T-helper 2 cell treated with Interferon-gamma antibody and Interleukin-4, amounts not matched to agents 5 μg/mL and 100 μg/mL, for 36 hours (primary cell): ENCODE results near the gene KNDC1.
"Not testable (repeated sequence)": the region's sequence is repeated elsewhere in the genome, so short reads cannot be mapped to it uniquely, and the experiment has no call there.

Experiments
- DNase-seq: peaks from one replicate; pipeline ENCODE4 v3.0.0; 2021; ENCODE audit warnings: low spot score
- H3K27ac Mint-ChIP-seq: one replicate; pipeline ENCODE4 v1.8.0; 2021; ENCODE audit warnings: mild to moderate bottlenecking, mixed read lengths
- H3K27me3 Mint-ChIP-seq: one replicate; pipeline ENCODE4 v1.8.0; 2021; ENCODE audit warnings: low read depth, mixed read lengths
- H3K36me3 Mint-ChIP-seq: one replicate; pipeline ENCODE4 v1.8.0; 2021; ENCODE audit warnings: low read depth, mixed read lengths
- H3K4me1 Mint-ChIP-seq: one replicate; pipeline ENCODE4 v1.8.0; 2021; ENCODE audit warnings: low read depth, mixed read lengths
- H3K4me3 Mint-ChIP-seq: one replicate; pipeline ENCODE4 v1.8.0; 2022; ENCODE audit warnings: mild to moderate bottlenecking, moderate library complexity, mixed read lengths
- H3K9me3 Mint-ChIP-seq: one replicate; pipeline ENCODE4 v1.8.0; 2021; ENCODE audit warnings: mixed read lengths

Gene KNDC1

DNA sequence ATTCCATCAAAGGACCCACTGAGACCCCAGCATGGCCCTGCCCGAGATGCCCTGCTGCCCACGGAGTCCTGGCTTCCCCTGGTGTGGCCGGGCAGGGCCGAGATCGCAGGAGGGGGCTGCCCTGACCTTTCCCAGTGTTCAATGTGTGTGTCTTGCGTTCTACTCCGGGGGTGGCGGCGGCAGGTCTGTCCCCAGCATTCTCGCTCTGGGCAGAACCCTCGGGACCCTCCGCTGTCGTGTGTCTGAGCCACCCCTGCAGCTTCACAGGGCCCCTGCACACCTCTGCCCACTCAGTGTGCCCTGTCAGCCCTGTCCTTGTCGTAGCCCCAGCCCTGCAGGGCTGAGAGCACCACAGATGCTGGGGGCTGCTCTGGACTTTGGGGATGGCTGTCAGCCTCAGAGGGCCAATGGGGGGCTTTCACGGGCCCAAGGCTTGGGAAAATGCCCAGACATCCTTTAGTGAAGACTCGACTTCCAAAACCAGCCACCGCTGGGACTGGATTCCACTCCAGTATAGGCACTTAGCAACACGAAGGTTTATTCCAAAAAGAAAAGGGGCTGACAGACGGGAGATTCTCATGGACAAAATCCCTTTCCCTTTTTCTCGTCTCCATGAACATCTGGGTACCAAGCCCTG lies 30.0 kb upstream of the KNDC1 start:
- Mint-ChIP-seq H3K9me3 (no peaks in the 10 kb centered on the region), H3K4me1 (no peaks in the 10 kb centered on the region), H3K27ac (no peak overlapping the region), H3K36me3 (no peaks in the 10 kb centered on the region), H3K4me3 (no peak overlapping the region), H3K27me3 (peaks cover 2% of the 10 kb centered on the region)
- DNase-seq: no peak

GRCh38 chr10:133130602-133131001 lies 29.4 kb upstream of the KNDC1 start:
- DNase-seq: no peak
- Mint-ChIP-seq H3K36me3 (no peaks in the 10 kb centered on the region), H3K4me1 (no peaks in the 10 kb centered on the region), H3K9me3 (no peaks in the 10 kb centered on the region), H3K27me3 (no peaks in the 10 kb centered on the region), H3K4me3 (no peak overlapping the region), H3K27ac (no peak overlapping the region)

GRCh38 chr10:133131053-133131452 lies 29.0 kb upstream of the KNDC1 start:
- no peak for DNase-seq
- no peaks in the 10 kb centered on the region for H3K9me3 Mint-ChIP-seq
- no peaks in the 10 kb centered on the region for H3K4me1 Mint-ChIP-seq
- no peak overlapping the region for H3K27ac Mint-ChIP-seq
- H3K27me3 Mint-ChIP-seq: no peaks in the 10 kb centered on the region
- H3K36me3 Mint-ChIP-seq: no peaks in the 10 kb centered on the region
- H3K4me3 Mint-ChIP-seq: no peak overlapping the region

DNA sequence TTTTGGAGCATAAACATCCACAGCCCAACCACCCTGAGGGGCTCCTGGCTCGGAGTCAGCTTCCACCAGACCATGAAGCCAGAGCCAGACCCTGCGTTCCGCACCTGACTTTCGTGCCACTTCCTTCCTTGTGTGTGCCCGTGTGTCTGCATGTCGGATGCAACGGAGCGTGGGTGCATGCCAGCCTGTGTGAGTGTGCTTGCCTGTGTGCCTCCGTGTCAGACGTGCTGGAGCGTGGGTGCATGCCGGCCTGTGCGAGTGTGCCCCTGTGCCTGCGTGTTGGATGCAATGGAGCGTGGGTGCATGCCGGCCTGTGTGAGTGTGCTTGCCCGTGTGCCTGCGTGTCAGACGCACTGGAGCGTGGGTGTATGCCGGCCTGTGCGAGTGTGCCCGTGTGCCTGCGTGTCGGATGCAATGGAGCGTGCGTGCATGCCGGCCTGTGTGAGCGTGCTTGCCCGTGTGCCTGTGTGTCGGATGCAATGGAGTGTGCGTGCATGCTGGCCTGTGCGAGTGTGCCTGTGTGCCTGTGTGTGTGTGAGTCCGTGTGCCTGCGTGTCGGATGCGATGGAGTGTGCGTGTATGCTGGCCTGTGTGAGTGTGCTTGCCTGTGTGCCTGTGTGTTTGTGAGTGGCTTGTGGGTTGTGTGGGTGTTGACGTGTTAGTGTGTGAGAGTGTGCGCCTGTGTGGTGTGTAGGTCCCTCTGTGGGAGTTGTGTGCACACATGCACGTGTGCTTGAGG lies 28.1 kb upstream of the KNDC1 start:
- no peak overlapping the region for H3K27ac Mint-ChIP-seq
- no peaks in the 10 kb centered on the region for H3K27me3 Mint-ChIP-seq
- no peaks in the 10 kb centered on the region for H3K36me3 Mint-ChIP-seq
- no peak overlapping the region for H3K4me3 Mint-ChIP-seq
- DNase-seq: no peak
- H3K9me3 Mint-ChIP-seq: no peaks in the 10 kb centered on the region
- H3K4me1 Mint-ChIP-seq: no peaks in the 10 kb centered on the region

DNA sequence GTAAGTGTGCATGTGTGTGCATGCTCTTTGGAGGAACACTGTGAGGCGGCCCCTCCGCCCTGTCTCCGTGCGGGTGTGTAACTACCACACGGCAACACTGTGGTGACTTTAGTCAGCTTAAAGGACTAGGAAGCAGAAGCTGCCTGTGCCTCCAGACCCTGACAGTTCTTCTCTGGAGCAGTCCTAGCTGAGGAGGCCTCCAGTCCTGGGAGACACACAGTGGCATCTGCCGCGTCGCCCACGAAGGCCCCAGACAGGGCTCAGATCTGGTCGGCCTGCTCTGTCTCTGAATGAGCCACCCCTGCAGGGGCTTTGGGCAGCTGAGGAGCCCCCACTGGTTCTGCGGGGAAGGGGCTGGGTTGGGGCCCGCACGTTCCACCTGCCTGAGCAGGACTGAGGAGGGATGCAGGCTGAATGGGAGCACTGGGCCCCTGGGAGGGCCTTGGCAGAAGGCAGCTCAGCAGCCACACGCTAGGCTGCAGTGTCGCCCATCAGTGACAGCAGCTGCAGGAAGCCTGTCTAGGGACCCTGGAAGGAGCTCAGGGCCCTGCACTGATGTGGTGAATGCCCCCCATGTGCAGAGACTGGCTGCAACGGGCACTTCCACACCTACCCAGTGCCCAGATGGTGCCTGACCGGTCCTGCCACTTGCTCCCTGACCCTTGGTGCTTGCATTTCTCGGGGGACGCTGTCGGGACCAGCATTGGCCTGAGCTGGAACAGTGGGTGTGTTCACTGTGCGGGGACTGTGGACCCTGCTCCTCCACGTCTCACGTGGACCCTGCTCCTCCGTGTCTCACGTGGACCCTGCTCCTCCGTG lies 27.3 kb upstream of the KNDC1 start:
- Mint-ChIP-seq H3K36me3 (no peaks in the 10 kb centered on the region), H3K27me3 (no peaks in the 10 kb centered on the region), H3K27ac (no peak overlapping the region), H3K4me3 (no peak overlapping the region), H3K4me1 (no peaks in the 10 kb centered on the region), H3K9me3 (no peaks in the 10 kb centered on the region)
- DNase-seq: no peak

GRCh38 chr10:133133471-133134231 lies 26.4 kb upstream of the KNDC1 start:
- H3K27ac Mint-ChIP-seq: no peak overlapping the region
- no peaks in the 10 kb centered on the region for H3K4me1 Mint-ChIP-seq
- H3K36me3 Mint-ChIP-seq: no peaks in the 10 kb centered on the region
- H3K9me3 Mint-ChIP-seq: no peaks in the 10 kb centered on the region
- H3K27me3 Mint-ChIP-seq: no peaks in the 10 kb centered on the region
- no peak for DNase-seq
- H3K4me3 Mint-ChIP-seq: no peak overlapping the region

GRCh38 chr10:133134411-133135115 lies 25.5 kb upstream of the KNDC1 start:
- no peak for DNase-seq
- H3K27ac Mint-ChIP-seq: no peak overlapping the region
- no peaks in the 10 kb centered on the region for H3K36me3 Mint-ChIP-seq
- H3K4me1 Mint-ChIP-seq: no peaks in the 10 kb centered on the region
- H3K4me3 Mint-ChIP-seq: no peak overlapping the region
- H3K27me3 Mint-ChIP-seq: no peaks in the 10 kb centered on the region
- no peaks in the 10 kb centered on the region for H3K9me3 Mint-ChIP-seq

GRCh38 chr10:133135116-133135465 lies 24.9 kb upstream of the KNDC1 start:
- Mint-ChIP-seq H3K4me3 (no peak overlapping the region), H3K27me3 (no peaks in the 10 kb centered on the region), H3K36me3 (no peaks in the 10 kb centered on the region), H3K9me3 (no peaks in the 10 kb centered on the region), H3K4me1 (no peaks in the 10 kb centered on the region), H3K27ac (no peak overlapping the region)
- DNase-seq: no peak

GRCh38 chr10:133137486-133138145 lies 22.4 kb upstream of the KNDC1 start:
- not testable (repeated sequence) for H3K36me3 Mint-ChIP-seq, H3K4me1 Mint-ChIP-seq, DNase-seq, H3K27ac Mint-ChIP-seq, H3K9me3 Mint-ChIP-seq, H3K4me3 Mint-ChIP-seq, H3K27me3 Mint-ChIP-seq

DNA sequence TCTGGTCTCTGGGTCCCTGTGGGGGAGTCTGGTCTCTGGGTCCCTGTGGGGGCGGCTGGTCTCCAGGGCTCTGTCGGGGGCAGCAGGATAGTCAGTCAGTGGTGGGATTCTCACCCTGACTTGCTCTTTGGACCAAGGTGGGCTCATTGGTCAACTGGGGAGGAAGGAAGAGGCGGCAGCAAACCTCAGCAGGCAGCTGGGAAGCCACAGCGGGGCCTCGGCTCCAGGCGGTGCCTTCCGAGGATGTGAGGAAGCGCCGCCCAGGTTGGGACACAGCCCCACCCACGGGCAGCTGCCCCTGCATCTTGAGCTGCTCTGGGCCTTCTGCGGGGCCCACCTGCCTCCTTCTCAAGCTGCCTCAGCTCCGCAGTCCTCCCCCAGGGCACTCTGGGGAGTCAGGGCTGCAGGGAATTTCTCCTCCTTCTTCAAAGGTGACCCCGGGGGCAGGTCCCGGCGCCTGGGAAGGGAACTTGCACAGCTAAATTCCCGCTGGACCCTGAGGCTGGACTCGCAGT lies 20.4 kb upstream of the KNDC1 start:
- no peak overlapping the region for H3K27ac Mint-ChIP-seq
- no peak overlapping the region for H3K4me3 Mint-ChIP-seq
- no peak for DNase-seq
- H3K9me3 Mint-ChIP-seq: no peaks in the 10 kb centered on the region
- H3K27me3 Mint-ChIP-seq: no peaks in the 10 kb centered on the region
- no peaks in the 10 kb centered on the region for H3K36me3 Mint-ChIP-seq
- peaks cover 6% of the 10 kb centered on the region for H3K4me1 Mint-ChIP-seq

- no peak overlapping the region for H3K4me3 Mint-ChIP-seq
- no peak for DNase-seq
- H3K36me3 Mint-ChIP-seq: no peaks in the 10 kb centered on the region
- H3K4me1 Mint-ChIP-seq: peaks cover 6% of the 10 kb centered on the region
- H3K9me3 Mint-ChIP-seq: no peaks in the 10 kb centered on the region
- peaks cover 5% of the 10 kb centered on the region for H3K27me3 Mint-ChIP-seq
- H3K27ac Mint-ChIP-seq: no peak overlapping the region
Measured at GRCh38 chr10:133140417-133141143, 19.4 kb upstream of the KNDC1 start.

- H3K36me3 Mint-ChIP-seq: no peaks in the 10 kb centered on the region
- H3K4me3 Mint-ChIP-seq: no peak overlapping the region
- H3K4me1 Mint-ChIP-seq: peaks cover 6% of the 10 kb centered on the region
- H3K9me3 Mint-ChIP-seq: no peaks in the 10 kb centered on the region
- no peak overlapping the region for H3K27ac Mint-ChIP-seq
- DNase-seq: no peak
- peaks cover 7% of the 10 kb centered on the region for H3K27me3 Mint-ChIP-seq
Measured at GRCh38 chr10:133141144-133141957, 18.7 kb upstream of the KNDC1 start.
